ENCODE results near the gene ATP10A. TPM values are rescaled to one million over a fixed set of nuclear protein-coding genes. Genes with fewer than 3 reads are reported as not detected.

ATP10A gene
- total and polyA plus RNA-seq, 2 of the 8 experiments (the other 6 are each of a cell fraction or from before 2014, with no cell fraction given): 2.0 to 2.8 TPM

DNA sequence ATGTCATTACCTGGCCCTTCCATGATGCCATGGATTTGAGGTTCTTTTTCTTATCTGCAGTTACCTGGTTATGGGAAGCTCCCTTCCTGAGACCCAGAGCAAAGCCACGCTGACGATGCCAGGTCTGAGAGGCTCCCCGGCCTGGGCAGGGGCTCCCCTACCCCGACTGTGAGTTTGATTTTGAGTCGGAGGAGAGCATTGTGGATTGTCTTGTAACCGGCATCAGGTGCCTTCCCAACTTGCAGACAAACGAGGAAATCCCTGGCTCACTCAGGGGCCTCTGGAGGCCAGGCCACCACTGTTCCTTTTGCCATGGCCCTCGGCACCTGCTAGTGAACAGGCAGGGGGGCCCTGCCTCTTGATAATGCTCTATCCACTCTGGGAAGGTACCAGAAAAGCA, 151.4 kb downstream of the ATP10A start:
- Histone ChIP-seq H3K4ac (replicated peaks; ENCODE audit: insufficient read length, low read depth, low read length) (no peak overlapping the region), H3K27ac (ENCODE audit: low read depth, low read length) (no peak overlapping the region), H3K23me2 (ENCODE audit: low read depth, low read length) (no peaks in the 10 kb centered on the region), H3K18ac (ENCODE audit: extremely low read depth, low read length) (no peak overlapping the region), H3K27me3 (replicated peaks in 1 of 4; ENCODE audit: control insufficient read depth in 3 of 4, extremely low read depth in 1 of 4, insufficient read depth in 3 of 4, low read length in 3 of 4) (no peaks in the 10 kb centered on the region), H3K56ac (replicated peaks; ENCODE audit: insufficient read length, low read depth, low read length) (no peak overlapping the region), H2BK120ac (replicated peaks; ENCODE audit: low read depth, low read length) (no peak overlapping the region), H2BK12ac (ENCODE audit: low read depth, low read length) (no peak overlapping the region), H3K9ac (replicated peaks in 1 of 4; ENCODE audit: extremely low read depth in 1 of 4, low read depth in 3 of 4, low read length in 3 of 4) (no peak overlapping the region), H3K4me3 (ENCODE audit: extremely low read depth in 1 of 4, insufficient read depth in 2 of 4, low read depth in 3 of 4, low read length in 4 of 4) (no peak overlapping the region), H2BK20ac (ENCODE audit: low read length) (no peak overlapping the region), H3K4me1 (replicated peaks in 1 of 4; ENCODE audit: control insufficient read depth in 3 of 4, insufficient read depth in 4 of 4, low read length in 3 of 4) (no peaks in the 10 kb centered on the region), H2AFZ (ENCODE audit: low read length) (no peak overlapping the region), H4K20me1 (replicated peaks in 1 of 2; ENCODE audit: control insufficient read depth in 1 of 2, insufficient read depth in 2 of 2, low read length in 2 of 2) (no peaks in the 10 kb centered on the region), H2BK15ac (ENCODE audit: low read length) (no peak overlapping the region), H3K79me2 (ENCODE audit: control insufficient read depth in 1 of 2, insufficient read depth in 2 of 2, low read length in 2 of 2) (no peaks in the 10 kb centered on the region), H3K4me2 (ENCODE audit: insufficient read depth in 1 of 2, low read depth in 2 of 2, low read length in 2 of 2) (no peak overlapping the region), H3K36me3 (ENCODE audit: control insufficient read depth in 2 of 4, insufficient read depth in 4 of 4, low read length in 3 of 4) (no peaks in the 10 kb centered on the region), H2AK5ac (ENCODE audit: low read depth, low read length) (no peak overlapping the region), H4K91ac (replicated peaks; ENCODE audit: insufficient read length, low read length) (no peak overlapping the region), H3K23ac (ENCODE audit: insufficient read length) (no peak overlapping the region), H3K79me1 (ENCODE audit: low read depth, low read length) (no peaks in the 10 kb centered on the region), H3K9me3 (ENCODE audit: insufficient read depth in 2 of 2, low read depth in 1 of 2, low read length in 1 of 2) (no peaks in the 10 kb centered on the region), H2BK5ac (ENCODE audit: low read depth, low read length) (no peak overlapping the region), H4K5ac (ENCODE audit: insufficient read length, low read depth, low read length) (no peak overlapping the region), H3K14ac (ENCODE audit: insufficient read length) (no peak overlapping the region), H4K8ac (ENCODE audit: extremely low read depth, insufficient read depth, low read length) (no peak overlapping the region)
- TF ChIP-seq CTBP2 (IDR thresholded peaks at IDR 0.05; ENCODE audit: borderline replicate concordance, insufficient read depth, insufficient read length, low read length) (no peak), SAP30 (IDR thresholded peaks at IDR 0.05; ENCODE audit: insufficient read depth, insufficient replicate concordance, low read length) (no peak), SUZ12 (IDR thresholded peaks at IDR 0.05; ENCODE audit: low read length) (no peak), SRF (IDR thresholded peaks at IDR 0.05; ENCODE audit: low read depth, low read length) (no peak), RBBP5 (IDR thresholded peaks at IDR 0.05; ENCODE audit: borderline replicate concordance, low read depth, low read length) (no peak), JUN (IDR thresholded peaks at IDR 0.05; ENCODE audit: low read depth, low read length) (no peak), MAFK (IDR thresholded peaks at IDR 0.05; ENCODE audit: low read depth, low read length) (no peak), RFX5 (IDR thresholded peaks at IDR 0.05; ENCODE audit: borderline replicate concordance, low read depth, low read length) (no peak), SP4 (IDR thresholded peaks at IDR 0.05; ENCODE audit: low read length) (no peak), ZNF274 (IDR thresholded peaks at IDR 0.05; ENCODE audit: borderline replicate concordance, extremely low read depth, low read length) (no peak)
- TF ChIP-seq, protein P1, sequence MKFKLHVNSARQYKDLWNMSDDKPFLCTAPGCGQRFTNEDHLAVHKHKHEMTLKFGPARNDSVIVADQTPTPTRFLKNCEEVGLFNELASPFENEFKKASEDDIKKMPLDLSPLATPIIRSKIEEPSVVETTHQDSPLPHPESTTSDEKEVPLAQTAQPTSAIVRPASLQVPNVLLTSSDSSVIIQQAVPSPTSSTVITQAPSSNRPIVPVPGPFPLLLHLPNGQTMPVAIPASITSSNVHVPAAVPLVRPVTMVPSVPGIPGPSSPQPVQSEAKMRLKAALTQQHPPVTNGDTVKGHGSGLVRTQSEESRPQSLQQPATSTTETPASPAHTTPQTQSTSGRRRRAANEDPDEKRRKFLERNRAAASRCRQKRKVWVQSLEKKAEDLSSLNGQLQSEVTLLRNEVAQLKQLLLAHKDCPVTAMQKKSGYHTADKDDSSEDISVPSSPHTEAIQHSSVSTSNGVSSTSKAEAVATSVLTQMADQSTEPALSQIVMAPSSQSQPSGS (IDR thresholded peaks at IDR 0.05; ENCODE audit: low read length): no peak
- TF ChIP-seq, protein P2, sequence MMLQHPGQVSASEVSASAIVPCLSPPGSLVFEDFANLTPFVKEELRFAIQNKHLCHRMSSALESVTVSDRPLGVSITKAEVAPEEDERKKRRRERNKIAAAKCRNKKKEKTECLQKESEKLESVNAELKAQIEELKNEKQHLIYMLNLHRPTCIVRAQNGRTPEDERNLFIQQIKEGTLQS (IDR thresholded peaks at IDR 0.05; ENCODE audit: insufficient read depth, low read depth, low read length): no peak
- no peak for DNase-seq (ENCODE audit: low read depth in 1 of 2, low spot score in 2 of 2)
- POLR2A ChIA-PET (ENCODE audit: partially characterized antibody): no interaction called here
- FAIRE-seq: no peak
- CTCF ChIA-PET (ENCODE audit: partially characterized antibody): interaction anchor here (0.8 to 2.8 kb wide), 5 partner anchors 10 to 203 kb away, joined by 3 to 16 read pairs (median 13); no protein-coding TSS in a partner anchor
- 88% methylated on average over 8 of the region's 8 CpGs; no CpG with 5 or more reads in 1 of the 2 experiments for WGBS, 2 experiments (ENCODE audit: extremely low coverage in 1 of 2, insufficient coverage in 1 of 2, insufficient read length in 1 of 2, insufficient replicate concordance in 2 of 2, low coverage in 1 of 2, low lambda C conversion rate in 2 of 2, missing lambda C conversion rate in 1 of 2)

Measured in H1 (cell line).